ENCODE measurements around the gene CUTA.

DNA sequence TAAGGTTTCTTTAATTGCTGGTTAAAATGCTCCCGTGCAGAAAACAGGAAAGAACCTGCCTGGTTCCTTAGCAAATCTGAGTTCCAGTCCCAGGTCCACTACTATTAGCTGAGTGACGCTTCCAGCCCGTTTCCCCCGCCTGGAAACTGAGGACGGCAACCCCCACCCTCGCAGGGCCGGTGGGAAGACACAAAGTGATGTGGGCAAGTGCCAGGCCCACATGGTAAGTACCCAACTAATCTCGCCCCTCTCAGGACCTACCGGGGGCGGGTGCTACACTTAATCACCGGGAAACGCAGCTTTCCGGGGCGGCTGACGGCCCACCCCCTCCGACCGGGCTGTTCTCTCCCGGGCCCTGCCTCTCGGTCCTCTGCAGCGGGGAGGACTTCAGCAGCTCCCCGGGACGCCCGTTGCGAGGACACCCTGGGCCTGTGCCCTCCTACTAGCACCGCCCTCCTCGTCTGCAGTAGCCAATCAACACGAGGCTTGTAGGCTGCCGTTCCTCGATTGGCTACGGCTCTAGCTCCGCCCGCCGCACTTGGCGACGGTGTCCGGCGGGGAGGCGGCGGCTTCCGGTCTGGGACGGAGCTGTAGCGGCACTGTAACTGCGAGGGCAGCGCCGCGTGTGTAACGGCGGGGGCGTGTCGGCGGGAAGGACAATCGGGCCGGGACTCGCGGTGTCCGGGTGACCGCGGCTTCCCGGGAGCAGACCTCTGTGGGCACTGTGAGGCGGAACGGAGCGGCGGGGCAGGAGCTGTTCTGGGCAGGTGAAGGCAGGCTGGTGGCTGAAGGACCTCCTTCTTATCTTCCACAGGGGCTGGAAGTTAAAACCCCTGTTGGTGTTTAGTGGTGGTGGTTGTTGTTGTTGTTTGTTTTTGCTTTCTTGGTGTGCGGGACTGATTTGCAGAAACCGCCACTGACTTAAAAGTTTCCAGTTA, 36.4 kb upstream of the CUTA start, which contains the start of gene ZBTB9:
- TF ChIP-seq ZNF510 (tag by site-specific recombination; IDR thresholded peaks at IDR 0.05; ENCODE audit: insufficient replicate concordance) (no peak), ZNF274 (IDR thresholded peaks at IDR 0.05; ENCODE audit: low read length) (no peak), ZNF274 (tag by site-specific recombination; IDR thresholded peaks at IDR 0.05; ENCODE audit: borderline replicate concordance) (no peak), ZNF561 (tag by site-specific recombination; IDR thresholded peaks at IDR 0.05; ENCODE audit: borderline replicate concordance) (peak; percentile 94), REPIN1 (tag by site-specific recombination; IDR thresholded peaks at IDR 0.05; ENCODE audit: low read depth) (no peak), ZBTB48 (tag by site-specific recombination; IDR thresholded peaks at IDR 0.05) (peak; percentile 63; the same call in 1 of the 2 replicates), ZNF571 (tag by site-specific recombination; IDR thresholded peaks at IDR 0.05) (no peak), ZNF112 (tag by site-specific recombination; IDR thresholded peaks at IDR 0.05) (no peak)
- TF ChIP-seq, protein P1, sequence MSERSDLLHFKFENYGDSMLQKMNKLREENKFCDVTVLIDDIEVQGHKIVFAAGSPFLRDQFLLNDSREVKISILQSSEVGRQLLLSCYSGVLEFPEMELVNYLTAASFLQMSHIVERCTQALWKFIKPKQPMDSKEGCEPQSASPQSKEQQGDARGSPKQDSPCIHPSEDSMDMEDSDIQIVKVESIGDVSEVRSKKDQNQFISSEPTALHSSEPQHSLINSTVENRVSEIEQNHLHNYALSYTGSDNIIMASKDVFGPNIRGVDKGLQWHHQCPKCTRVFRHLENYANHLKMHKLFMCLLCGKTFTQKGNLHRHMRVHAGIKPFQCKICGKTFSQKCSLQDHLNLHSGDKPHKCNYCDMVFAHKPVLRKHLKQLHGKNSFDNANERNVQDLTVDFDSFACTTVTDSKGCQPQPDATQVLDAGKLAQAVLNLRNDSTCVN (tag by site-specific recombination; optimal IDR thresholded peaks at IDR 0.05): peak; percentile 49
- TF ChIP-seq, protein P2, sequence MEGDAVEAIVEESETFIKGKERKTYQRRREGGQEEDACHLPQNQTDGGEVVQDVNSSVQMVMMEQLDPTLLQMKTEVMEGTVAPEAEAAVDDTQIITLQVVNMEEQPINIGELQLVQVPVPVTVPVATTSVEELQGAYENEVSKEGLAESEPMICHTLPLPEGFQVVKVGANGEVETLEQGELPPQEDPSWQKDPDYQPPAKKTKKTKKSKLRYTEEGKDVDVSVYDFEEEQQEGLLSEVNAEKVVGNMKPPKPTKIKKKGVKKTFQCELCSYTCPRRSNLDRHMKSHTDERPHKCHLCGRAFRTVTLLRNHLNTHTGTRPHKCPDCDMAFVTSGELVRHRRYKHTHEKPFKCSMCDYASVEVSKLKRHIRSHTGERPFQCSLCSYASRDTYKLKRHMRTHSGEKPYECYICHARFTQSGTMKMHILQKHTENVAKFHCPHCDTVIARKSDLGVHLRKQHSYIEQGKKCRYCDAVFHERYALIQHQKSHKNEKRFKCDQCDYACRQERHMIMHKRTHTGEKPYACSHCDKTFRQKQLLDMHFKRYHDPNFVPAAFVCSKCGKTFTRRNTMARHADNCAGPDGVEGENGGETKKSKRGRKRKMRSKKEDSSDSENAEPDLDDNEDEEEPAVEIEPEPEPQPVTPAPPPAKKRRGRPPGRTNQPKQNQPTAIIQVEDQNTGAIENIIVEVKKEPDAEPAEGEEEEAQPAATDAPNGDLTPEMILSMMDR (tag by site-specific recombination; IDR thresholded peaks at IDR 0.05): peak; percentile 24; the same call in 1 of the 2 replicates
- TF ChIP-seq, protein P3, sequence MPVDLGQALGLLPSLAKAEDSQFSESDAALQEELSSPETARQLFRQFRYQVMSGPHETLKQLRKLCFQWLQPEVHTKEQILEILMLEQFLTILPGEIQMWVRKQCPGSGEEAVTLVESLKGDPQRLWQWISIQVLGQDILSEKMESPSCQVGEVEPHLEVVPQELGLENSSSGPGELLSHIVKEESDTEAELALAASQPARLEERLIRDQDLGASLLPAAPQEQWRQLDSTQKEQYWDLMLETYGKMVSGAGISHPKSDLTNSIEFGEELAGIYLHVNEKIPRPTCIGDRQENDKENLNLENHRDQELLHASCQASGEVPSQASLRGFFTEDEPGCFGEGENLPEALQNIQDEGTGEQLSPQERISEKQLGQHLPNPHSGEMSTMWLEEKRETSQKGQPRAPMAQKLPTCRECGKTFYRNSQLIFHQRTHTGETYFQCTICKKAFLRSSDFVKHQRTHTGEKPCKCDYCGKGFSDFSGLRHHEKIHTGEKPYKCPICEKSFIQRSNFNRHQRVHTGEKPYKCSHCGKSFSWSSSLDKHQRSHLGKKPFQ (tag by site-specific recombination; IDR thresholded peaks at IDR 0.05): peak; percentile 43; the same call in 1 of the 2 replicates

Measured in HEK293 (cell line).